Right ventricle myocardium superior (tissue), 1 donor: ENCODE data around the gene OR2T29. TPM values are rescaled to one million over a fixed set of nuclear protein-coding genes. Genes with fewer than 3 reads are reported as not detected.
"Not testable (repeated sequence)": the region's sequence is repeated elsewhere in the genome, so short reads cannot be mapped to it uniquely, and the experiment has no call there.

Experiments used
- ATAC-seq: fragments of 200-7000 bp; cut with Tn5 transposase; one replicate; pipeline ENCODE4 v1.9.1; 2020; ENCODE audit warnings: mild to moderate bottlenecking; ENCODE audit not compliant: poor library complexity
- DNase-seq: peaks from one replicate; pipeline ENCODE4 v3.0.0-alpha.2; 2020
- intact Hi-C: fragments of 100-400 bp; cut with DNase I; formaldehyde crosslinking; loops from one replicate; pipeline ENCODE4 v1.11.2; 2022
- long read RNA-seq: library from polyadenylated mRNA; unstranded; transcript quantifications from one replicate; pipeline ENCODE4 v2.0.0, GENCODE V29; 2021
- total RNA-seq: library from RNA; stranded (reverse); fragmentation: NEBNext Ultra II Directional; extraction: Animal tissue kit (Norgen Biotek cat#: 25700); gene quantifications from one replicate; pipeline ENCODE4 v1.2.1, GENCODE V29; 2021
- donor health status: DM: no; HTN: yes; CAD: no; lungs with severe emphysema.

OR2T29 gene, protein sequence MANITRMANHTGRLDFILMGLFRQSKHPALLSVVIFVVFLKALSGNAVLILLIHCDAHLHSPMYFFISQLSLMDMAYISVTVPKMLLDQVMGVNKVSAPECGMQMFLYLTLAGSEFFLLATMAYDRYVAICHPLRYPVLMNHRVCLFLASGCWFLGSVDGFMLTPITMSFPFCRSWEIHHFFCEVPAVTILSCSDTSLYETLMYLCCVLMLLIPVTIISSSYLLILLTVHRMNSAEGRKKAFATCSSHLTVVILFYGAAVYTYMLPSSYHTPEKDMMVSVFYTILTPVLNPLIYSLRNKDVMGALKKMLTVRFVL
- not detected for total RNA-seq
- long read RNA-seq: 0 reads

DNA sequence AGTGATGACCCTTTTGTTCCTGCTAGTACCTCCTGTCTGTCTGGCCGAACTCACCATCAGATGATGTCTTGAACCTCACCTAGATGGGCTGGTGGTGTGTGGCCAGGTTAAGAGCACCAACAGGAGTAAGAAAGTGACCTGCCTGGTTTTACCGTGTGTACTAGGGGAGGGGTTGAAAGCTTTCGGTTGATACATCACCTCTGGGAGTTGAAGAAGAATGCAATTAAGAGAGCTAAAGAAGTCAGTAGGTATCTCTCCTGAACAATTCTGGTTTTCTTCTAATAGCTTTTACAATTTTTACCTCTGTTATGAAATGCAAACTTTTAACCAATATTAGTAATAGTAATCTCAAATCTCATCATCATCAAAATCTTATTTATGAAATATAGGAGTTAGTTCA, at the start of gene OR2T29:
TSS of gene OR2T29 (minus strand) at position 101 of the 400 bp plus-strand sequence. CDS start 3,281 bp downstream, outside the sequence.
- intact Hi-C loops: not testable (repeated sequence)

DNA sequence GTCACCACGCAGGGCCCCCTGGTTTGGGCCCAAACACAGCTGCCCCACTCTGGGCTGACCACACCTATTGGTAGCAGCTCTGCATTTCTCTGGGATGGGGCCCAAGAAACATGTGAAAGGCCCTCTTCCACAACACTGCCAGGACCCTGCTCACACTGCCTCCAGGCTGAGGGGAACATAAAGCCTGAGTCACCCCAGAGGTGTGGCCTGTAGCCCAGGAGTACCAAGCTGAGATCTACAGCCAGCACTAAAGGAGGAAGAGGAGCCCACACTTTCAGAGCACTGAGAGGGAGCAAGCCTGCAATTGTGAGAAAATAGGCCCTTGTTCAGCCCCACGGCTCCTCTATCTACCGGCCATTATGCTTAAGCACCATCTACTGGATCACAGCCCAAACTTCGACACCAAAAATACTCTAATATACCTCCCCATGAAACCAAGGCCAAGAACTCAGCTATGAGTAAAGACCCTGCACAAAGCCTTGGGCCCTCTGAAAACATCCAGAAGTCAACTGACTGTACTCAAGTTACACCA, 49.4 kb upstream of the OR2T29 start:
- intact Hi-C loops: no loop called here
- DNase-seq (no peak), ATAC-seq (no peak)

More for the DNA sequence above, at the start of gene OR2T29:
- DNase-seq, ATAC-seq: not testable (repeated sequence)

DNA sequence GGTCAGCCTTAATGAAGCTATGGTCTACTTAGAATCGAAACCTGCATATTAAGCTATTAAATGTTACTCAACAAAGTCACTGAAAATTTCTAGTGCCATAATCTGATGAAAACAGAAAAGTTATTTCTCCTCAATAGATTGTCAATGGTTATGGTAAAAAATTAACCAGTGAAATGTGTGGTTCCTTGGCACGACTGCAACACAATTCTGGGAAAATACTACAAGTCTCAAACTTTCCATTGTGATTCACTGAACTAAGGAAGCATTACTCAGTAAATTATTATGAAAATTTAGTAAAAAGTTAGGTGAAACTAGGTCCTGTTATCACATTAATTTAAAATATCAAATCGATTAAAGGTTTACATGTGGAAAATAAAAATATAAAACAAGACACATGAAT, 47.7 kb upstream of the OR2T29 start:
- DNase-seq (no peak), ATAC-seq (no peak)
- intact Hi-C loops: no loop called here

DNA sequence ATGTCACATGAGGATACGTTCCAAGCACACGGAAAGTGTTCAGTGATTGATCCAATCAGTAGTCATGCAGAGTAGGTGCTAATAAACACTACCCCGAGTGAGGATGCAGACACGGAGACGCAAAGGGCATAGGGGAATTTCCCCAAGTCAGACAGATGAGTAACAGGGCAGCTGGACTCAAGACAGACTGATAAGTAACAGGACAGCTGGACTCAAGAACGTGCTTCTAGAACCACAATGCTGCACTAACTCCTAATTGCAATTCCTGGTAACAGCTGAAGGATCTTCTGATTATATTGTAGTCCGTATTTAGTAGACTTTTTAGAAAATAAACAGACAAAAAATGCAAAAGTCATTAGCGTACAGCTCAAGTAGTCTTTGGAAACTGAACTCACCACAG, 36.8 kb upstream of the OR2T29 start:
- intact Hi-C loops: no loop called here
- ATAC-seq (no peak), DNase-seq (no peak)

DNA sequence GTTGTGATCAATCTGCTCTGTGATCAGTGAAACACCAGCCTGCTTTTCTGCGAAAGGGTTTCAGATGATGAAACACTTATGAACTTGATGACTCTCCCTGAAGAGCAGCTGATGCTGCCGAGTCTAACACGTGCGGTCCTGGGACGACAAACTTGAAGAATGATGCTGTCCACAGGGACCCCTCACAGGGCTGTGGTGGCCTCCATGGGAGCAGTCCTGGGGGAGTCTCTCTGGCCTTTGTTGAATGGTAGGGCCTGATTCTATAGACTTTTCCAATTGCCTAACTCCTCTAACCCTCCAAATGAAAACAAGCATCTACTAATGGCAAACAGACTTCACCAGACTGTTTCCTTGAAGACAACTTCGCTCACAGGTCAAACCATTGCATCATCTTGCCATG, 35.0 kb upstream of the OR2T29 start, which contains the start of gene OR2T10:
TSS of gene OR2T10 (minus strand) at position 112 of the 400 bp plus-strand sequence. CDS start 3,932 bp downstream, outside the sequence.
- DNase-seq (no peak), ATAC-seq (no peak)
- intact Hi-C loops: no loop called here

DNA sequence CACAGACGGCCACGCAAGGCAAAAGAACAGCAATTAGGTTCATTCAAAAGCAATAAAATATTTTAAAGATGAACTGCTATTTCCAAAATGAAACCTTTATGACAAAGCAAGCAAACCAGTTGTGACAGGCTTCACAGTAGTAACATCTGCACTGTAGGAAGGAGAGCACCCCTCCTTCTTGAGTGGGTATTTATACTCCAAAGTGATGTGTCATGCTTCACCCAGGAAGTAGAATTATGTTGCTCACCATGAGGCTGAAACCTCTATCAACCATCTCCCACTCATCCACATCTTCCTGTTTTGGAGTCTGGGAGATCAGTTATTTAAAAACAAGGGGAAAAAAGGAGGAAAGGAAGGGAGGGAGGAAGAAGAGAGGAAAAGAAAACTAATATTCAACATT, 34.0 kb upstream of the OR2T29 start:
- DNase-seq: no peak
- intact Hi-C loops: no loop called here
- ATAC-seq: no peak

DNA sequence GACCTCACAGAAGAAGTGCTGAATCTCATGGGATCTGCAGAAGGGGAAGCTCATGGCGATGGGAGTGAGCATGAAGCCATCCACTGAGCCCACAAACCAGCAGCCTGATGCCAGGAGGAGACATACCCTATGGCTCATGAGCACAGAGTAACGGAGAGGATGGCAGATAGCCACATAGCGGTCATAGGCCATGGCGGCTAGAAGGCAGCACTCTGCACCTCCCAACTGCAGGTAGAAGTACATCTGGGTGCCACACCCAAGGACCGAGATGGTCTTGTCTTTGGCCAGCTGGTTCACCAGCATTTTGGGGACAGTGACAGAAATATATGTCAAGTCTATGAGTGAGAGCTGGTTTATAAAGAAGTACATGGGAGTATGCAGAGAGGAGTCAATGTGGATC, 30.7 kb upstream of the OR2T29 start:
- DNase-seq (no peak), ATAC-seq (no peak)
- intact Hi-C loops: no loop called here

DNA sequence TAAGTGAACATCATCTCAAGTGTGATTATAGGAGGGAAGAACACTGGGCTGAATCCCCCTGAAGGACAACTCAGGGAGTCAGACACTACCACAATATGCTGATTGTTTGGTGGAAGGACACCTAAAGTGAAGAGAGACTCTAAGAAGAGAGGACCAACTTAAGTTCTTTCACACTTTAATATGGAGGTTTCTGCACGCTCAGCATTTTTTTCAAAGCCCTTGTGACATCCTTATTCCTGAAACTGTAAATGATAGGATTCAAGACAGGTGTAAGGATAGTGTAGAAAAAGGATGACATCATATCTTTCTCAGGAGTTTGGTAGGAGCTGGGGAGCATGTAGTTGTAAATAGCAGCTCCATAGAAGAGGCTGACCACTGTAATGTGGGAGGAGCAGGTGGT, 30.1 kb upstream of the OR2T29 start:
- no peak for ATAC-seq
- no peak for DNase-seq
- intact Hi-C loops: no loop called here

DNA sequence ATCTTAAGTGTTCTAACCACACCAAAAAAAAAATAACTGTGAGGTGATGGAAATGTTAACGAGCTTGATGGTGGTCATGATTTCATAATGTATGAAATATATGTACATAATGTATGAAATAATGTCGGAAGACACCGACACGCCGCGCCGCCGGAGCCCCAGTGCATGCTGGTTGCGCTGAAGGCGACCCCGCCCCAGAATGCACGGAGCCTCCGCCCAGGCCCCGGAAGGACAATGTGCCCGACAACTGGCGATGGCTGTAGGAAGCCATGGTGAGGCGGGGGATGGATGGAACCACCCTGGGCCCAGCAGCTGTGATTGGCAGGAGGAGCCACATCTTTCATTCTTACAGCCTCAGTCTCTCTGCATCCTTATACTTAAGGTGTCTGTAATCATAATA, 27.5 kb upstream of the OR2T29 start:
- intact Hi-C loops: no loop called here
- ATAC-seq (no peak), DNase-seq (no peak)

DNA sequence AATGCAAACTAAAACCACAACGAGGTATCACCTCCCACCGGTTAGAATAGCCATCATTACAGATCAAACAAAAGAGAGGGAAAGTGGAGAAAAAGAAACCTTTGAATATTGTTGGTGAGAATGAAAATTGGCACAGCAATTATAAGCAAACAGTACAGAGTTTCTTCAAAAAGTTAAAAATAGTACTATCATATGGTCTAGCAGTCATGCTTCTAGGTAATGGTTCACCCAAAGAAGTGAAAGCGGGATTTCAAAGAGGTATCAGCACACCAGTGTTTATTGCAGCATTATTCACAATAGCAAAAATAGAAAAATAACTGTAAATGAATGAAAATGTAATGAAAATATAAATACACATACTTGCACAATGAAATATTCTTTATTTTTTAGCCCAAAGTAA, 26.8 kb upstream of the OR2T29 start:
- DNase-seq (no peak), ATAC-seq (no peak)
- intact Hi-C loops: no loop called here

DNA sequence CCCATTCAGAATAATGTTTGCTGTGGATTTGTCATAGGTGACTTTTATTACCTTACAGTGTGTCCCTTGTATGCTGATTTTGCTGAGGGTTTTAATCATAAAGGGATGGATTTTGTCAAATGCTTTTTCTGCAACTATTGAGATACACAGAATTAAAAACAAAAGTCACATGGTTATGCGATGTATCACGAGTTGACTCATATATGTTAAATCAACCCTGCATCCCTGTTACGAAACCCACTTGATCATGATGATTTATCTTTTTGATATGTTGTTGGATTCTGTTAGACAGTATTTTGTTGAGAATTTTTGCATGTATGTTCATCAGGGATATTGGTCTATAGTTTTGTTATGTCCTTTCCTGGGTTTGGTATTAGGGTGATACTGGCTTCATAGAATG, 22.7 kb upstream of the OR2T29 start:
- ATAC-seq (no peak), DNase-seq (no peak)
- intact Hi-C loops: no loop called here

DNA sequence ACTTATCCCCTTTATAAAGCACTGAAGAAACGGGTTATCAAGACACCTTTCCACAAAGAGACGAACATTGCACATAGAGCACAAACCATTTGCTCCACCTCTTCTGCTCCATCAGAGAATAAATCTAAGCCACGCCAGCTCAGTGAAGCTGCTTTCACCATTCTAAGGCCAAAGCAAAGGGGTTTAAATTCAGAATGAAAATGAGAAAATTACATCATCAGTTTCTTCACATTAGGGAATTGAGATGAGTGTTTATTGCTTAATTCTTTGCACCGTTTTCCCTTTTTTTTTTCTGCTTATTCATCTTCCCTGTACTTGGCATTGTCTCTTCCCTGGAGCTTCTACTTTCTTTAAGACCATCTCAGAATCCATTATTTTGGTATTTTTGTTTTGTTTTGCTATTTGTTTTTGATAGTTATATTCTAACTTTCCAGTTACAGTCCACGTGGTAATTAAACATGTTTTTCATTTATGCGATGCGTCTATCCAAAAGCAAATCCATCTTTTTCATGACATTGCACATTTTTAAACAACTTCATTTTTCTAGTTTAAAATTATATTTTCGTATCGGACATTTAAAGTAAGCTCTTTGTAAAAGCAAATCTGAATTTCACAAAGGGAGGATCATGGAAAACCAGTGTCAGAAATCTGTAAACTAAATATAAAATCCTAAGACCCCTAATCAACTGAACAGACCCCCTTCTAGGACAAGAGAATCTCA, 13.8 kb upstream of the OR2T29 start:
- intact Hi-C loops: no loop called here
- ATAC-seq: no peak
- DNase-seq: no peak

DNA sequence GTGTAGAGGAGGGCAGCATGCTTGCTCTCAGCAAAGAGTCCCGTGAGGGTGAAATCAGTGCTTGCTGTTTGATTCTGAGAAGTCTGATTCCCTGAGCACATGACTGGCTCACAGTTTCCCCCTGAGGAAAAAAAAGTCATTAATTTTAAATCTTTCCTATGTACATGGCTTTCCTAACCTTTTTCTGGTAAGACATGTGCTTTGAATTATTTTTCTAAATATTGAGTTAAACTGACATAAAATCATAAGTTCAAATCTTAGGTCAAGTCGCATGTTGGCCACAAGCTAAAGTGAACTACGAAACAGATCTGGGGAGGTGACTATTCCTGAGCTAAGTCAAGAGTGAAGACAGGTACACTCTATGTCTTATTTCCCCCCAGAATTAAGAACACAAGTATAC, 12.1 kb upstream of the OR2T29 start, which contains the start of gene OR2T34:
TSS of gene OR2T34 (minus strand) at position 101 of the 400 bp plus-strand sequence. CDS start at position 101, 0 bp downstream.
- intact Hi-C loops, DNase-seq, ATAC-seq: not testable (repeated sequence)

DNA sequence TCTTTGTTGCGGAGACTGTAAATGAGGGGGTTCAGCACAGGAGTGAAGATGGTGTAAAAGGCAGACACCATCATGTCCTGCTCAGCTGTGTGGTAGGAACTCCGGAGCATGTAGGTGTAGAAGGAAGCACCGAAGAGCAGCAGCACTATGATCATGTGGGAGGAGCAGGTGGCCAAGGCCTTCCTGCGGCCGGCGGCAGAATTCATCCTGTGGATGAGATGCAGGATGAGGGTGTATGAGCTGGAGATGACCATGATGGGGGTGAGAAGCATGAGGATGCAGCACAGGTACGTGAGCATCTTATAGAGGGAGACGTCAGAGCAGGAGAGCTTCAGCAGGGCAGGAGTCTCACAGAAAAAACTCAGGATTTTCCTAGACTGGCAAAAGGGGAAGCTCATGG, 11.3 kb upstream of the OR2T29 start:
- ATAC-seq, intact Hi-C loops, DNase-seq: not testable (repeated sequence)

DNA sequence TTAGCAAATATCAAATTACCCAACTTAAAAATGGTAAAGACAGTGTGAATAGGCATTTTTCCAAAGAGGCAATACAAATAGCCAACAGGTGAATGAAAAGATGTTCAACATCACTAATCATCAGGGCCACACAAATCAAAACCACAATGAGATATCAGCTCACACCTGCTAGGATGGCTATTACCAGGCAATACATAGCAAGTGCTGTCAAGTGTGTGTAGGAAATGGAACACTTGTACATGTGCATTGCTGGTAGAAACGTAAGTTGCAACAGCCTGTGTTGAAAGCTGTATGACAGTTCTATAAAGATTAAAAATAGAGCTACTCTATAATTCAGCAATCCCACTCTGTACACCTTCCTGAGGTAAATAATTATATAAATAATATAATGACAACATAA, 9.5 kb upstream of the OR2T29 start:
- ATAC-seq, DNase-seq, intact Hi-C loops: not testable (repeated sequence)

DNA sequence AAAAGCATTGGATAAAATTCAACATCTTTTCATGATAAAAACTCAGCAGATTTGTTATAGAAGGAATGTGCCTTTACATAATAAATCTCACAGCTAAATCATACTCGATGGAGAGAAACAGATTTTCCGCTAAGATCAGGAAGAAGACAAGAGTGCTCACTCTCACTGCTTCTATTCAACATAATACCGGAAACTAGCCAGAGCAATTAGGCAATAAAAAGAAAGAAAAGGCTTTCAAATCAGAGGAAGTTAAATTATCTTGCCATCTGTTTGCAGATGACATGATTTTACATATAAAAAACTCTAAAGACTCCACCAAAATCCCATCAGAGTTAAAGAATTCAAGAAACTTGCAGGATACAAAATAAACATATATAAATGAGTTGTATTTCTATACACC, 8.2 kb upstream of the OR2T29 start:
- ATAC-seq, intact Hi-C loops, DNase-seq: not testable (repeated sequence)

DNA sequence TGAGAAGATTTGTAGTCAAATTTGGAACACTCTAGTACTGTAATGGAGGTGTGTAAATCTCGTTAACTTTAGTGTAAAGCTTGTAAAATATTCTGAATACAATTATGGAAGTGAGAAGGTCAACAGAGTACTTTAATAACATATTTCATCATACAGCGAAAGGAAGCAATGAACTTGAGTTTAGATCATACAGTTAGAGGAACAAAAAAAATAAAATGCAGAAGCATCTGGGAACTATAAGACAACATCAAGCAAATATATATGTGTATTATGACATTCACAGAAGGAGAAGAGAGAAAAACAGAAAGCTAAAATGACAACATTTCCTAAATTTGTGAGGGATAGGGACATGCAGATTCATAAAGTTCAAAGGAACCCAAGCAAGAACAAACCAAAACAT, 6.5 kb upstream of the OR2T29 start:
- DNase-seq, intact Hi-C loops, ATAC-seq: not testable (repeated sequence)

DNA sequence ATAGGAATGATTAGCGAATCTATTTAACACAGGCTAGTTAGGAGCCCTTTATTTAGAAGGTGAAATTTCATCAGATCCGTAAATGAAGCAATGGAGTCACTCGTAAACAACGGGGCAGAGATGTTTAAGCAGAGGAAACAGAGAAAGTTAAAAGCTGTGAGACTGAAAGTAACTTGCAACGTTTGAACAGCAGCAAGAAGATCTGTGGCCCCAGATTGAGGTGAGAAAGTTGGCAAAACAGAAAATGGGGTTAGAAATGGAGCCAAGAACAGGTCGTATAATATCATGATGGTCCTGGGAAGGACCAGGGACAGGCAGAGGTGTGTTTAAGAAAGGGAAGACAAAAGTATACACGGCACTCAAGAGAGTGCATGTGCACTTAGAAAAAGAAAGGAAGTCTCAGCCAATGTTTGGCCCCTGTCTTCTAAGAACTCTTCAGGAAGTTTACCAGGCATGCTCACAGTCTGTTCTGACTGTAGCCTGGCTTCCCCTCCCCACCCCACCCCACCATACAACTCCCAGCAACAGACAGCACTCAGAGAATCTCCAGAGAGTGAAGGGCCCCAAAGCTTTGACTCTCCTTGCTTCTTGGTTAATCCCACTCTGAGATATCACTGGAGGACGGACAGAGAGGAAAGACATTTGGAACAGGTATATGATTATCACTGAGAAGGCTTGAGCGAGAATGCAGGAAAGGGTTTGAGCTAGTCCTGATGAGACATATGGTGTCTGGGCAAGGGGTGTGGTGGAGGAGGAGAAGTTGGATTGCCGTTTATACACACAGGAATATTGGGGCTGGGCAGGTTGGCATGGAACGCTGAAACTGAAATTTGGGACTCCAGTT, 3.2 kb upstream of the OR2T29 start:
- DNase-seq, intact Hi-C loops: not testable (repeated sequence)

DNA sequence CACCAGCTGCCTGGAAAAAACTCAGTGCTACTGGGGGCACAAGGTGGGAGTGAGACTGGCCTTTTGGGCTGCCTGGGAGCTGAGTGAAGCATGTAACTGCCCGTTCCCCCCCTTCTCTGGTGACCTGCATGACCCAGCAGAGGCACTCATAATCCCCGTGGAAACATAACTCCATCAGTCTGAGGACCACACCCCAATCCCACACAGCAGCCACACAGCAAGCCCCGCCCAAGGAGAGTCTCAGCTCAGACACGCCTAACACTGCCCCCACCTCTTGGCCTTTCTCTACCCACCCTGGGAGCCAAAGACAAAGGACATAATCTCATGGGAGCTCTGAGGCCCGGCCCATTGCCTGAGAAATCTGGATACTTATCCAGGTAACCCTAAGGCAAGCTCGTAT, 11.5 kb downstream of the OR2T29 start:
- ATAC-seq, DNase-seq, intact Hi-C loops: not testable (repeated sequence)

More for the DNA sequence above, 3.2 kb upstream of the OR2T29 start:
- ATAC-seq: not testable (repeated sequence)
